ENCODE measurements around the gene MSL1. TPM values are rescaled to one million over a fixed set of nuclear protein-coding genes. Genes with fewer than 3 reads are reported as not detected.

The MSL1 gene
- total and polyA plus RNA-seq, 9 of the 15 experiments (the other 6 are each of a cell fraction or from before 2014, with no cell fraction given): 13.8 to 120 (median 61.9) TPM

DNA sequence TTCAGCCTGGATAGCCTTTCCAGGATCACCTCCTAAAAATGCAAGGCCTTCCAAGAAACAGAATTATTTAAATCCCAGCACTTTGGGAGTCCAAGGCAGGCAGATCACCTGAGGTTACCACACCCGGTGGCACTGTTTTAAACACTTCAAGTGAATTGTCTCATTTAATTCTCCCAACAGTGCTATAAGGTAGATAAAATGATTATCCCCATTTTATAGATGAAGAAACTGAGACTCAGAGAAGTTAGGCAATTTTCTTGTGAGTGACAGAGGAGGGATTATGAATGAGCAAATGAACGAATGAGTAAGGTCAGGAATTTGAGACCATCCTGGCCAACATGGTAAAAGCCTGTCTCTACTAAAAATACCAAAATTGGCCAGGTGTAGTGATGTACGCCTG, 42.2 kb upstream of the MSL1 start:
- ATAC-seq (no peak), DNase-seq (ENCODE audit: extremely low read depth in 1 of 4, low spot score in 3 of 4) (no peak), FAIRE-seq (no peak)
- no peaks in the 10 kb centered on the region for H3K9me3 ChIP-seq (replicated peaks; ENCODE audit: control insufficient read depth, insufficient read depth, low read depth, low read length)
- H3K27me3 ChIP-seq (ENCODE audit: control insufficient read depth in 2 of 2, insufficient read depth in 2 of 2, low read length in 2 of 2): no peaks in the 10 kb centered on the region
- TF ChIP-seq RBM25 (IDR thresholded peaks at IDR 0.05; ENCODE audit: low read depth, low read length, severe bottlenecking): peak; percentile 84
- TF ChIP-seq, protein P1, sequence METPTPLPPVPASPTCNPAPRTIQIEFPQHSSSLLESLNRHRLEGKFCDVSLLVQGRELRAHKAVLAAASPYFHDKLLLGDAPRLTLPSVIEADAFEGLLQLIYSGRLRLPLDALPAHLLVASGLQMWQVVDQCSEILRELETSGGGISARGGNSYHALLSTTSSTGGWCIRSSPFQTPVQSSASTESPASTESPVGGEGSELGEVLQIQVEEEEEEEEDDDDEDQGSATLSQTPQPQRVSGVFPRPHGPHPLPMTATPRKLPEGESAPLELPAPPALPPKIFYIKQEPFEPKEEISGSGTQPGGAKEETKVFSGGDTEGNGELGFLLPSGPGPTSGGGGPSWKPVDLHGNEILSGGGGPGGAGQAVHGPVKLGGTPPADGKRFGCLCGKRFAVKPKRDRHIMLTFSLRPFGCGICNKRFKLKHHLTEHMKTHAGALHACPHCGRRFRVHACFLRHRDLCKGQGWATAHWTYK (CRISPR knock-in tag; IDR thresholded peaks at IDR 0.05): no peak
- TF ChIP-seq BCOR (IDR thresholded peaks at IDR 0.05): peak; percentile 51; the same call in 1 of the 2 replicates
- no peak for TF ChIP-seq PHB (CRISPR knock-in tag; IDR thresholded peaks at IDR 0.05)
- no peak for TF ChIP-seq ZNF232 (CRISPR knock-in tag; IDR thresholded peaks at IDR 0.05)
- TF ChIP-seq CEBPB (tag; IDR thresholded peaks at IDR 0.05): peak; percentile 34; the same call in 1 of the 2 replicates
- peak; percentile 60; the same call in 1 of the 2 replicates for TF ChIP-seq ADNP (tag; IDR thresholded peaks at IDR 0.05)
- H4K20me1 ChIP-seq (replicated peaks; ENCODE audit: control insufficient read depth, insufficient read depth, low read length): no peaks in the 10 kb centered on the region
- H3K79me2 ChIP-seq (ENCODE audit: control insufficient read depth, insufficient read depth, low read length): peaks cover 12% of the 10 kb centered on the region; the same call in 2 of the 3 replicates
- H3K4me2 ChIP-seq (ENCODE audit: insufficient read depth, low read length): no peak overlapping the region
- H3K27ac ChIP-seq (ENCODE audit: extremely low read depth, low read depth, low read length): no peak overlapping the region
- no peak overlapping the region for H3K9ac ChIP-seq (ENCODE audit: insufficient read depth in 1 of 2, low read depth in 2 of 2, low read length in 2 of 2)
- 80% methylated on average over 3 of the region's 3 CpGs for WGBS (ENCODE audit: insufficient coverage, low coverage, missing lambda C conversion rate)
- in situ Hi-C loops (cut with MboI): no loop called here
- no peaks in the 10 kb centered on the region for H3K9me1 ChIP-seq (ENCODE audit: control insufficient read depth, insufficient read depth, low read length)
- H2AFZ ChIP-seq (ENCODE audit: low read depth, low read length): no peak overlapping the region
- POLR2A ChIA-PET: interaction anchor here (0.6 to 0.8 kb wide), 2 partner anchors 100 to 447 kb away, joined by 3 to 4 read pairs; no protein-coding TSS in a partner anchor
- H3K4me3 ChIP-seq: no peak overlapping the region
- intact Hi-C loops (cut with micrococcal nuclease): no loop called here
- peaks cover 50% of the 10 kb centered on the region; the same call in 2 of the 3 replicates for H3K36me3 ChIP-seq (ENCODE audit: control insufficient read depth, insufficient read depth, low read length)
- CTCF ChIA-PET (ENCODE audit: low intra/inter-chr PET ratio): interaction anchor here (0.6 kb wide), 1 partner anchor 228 kb away, joined by 9 read pairs; no protein-coding TSS in a partner anchor
- BruUV-seq (replicated peaks): no TSS peak
- peaks cover 23 to 25% of the 10 kb centered on the region in 2 experiments for H3K4me1 ChIP-seq (replicated peaks in 1 of 2; ENCODE audit: control insufficient read depth in 2 of 2, insufficient read depth in 2 of 2, low read length in 2 of 2)
